Measurements from ENCODE around the gene TMEM143. TPM values are rescaled to one million over a fixed set of nuclear protein-coding genes. Genes with fewer than 3 reads are reported as not detected.

TMEM143 gene
- total RNA-seq, 6 experiments from 2014 or later: 5.9 to 9.7 (median 7.7) TPM

DNA sequence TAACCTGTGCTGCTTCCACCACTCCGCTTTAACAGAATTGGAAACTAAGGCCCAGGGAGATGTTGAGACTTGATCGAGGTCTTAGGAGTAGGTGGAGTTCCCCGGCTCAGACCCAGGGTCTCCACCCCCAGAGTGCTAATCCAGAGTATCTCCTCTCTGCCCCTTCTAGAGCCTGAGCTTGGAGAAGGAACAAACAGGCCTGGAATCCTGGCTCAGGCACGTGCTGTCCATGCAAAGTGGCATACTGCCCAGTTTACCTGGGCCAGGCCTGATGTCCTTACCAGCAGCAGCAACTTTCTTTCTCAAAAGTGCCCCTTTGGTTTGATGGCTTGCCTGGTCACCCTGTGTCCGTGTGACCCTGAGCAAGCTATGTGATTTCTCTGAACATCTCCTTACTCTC is 4.1 kb upstream of the TMEM143 start:
- H3K4me1 Mint-ChIP-seq (ENCODE audit: low read depth): 0 out of 2 replicates have a peak, but pooled peaks cover 5% of the 10 kb centered on the region
- H3K27ac Mint-ChIP-seq: no peak overlapping the region
- DNase-seq: no peak
- H3K4me3 Mint-ChIP-seq: no peak overlapping the region
- H3K27me3 Mint-ChIP-seq (ENCODE audit: insufficient read depth): peaks cover 11% of the 10 kb centered on the region
- TF ChIP-seq, protein P1, sequence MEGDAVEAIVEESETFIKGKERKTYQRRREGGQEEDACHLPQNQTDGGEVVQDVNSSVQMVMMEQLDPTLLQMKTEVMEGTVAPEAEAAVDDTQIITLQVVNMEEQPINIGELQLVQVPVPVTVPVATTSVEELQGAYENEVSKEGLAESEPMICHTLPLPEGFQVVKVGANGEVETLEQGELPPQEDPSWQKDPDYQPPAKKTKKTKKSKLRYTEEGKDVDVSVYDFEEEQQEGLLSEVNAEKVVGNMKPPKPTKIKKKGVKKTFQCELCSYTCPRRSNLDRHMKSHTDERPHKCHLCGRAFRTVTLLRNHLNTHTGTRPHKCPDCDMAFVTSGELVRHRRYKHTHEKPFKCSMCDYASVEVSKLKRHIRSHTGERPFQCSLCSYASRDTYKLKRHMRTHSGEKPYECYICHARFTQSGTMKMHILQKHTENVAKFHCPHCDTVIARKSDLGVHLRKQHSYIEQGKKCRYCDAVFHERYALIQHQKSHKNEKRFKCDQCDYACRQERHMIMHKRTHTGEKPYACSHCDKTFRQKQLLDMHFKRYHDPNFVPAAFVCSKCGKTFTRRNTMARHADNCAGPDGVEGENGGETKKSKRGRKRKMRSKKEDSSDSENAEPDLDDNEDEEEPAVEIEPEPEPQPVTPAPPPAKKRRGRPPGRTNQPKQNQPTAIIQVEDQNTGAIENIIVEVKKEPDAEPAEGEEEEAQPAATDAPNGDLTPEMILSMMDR (IDR thresholded peaks at IDR 0.05): no peak
- no peaks in the 10 kb centered on the region for H3K36me3 Mint-ChIP-seq (ENCODE audit: low read depth)
- H3K9me3 Mint-ChIP-seq: no peaks in the 10 kb centered on the region

DNA sequence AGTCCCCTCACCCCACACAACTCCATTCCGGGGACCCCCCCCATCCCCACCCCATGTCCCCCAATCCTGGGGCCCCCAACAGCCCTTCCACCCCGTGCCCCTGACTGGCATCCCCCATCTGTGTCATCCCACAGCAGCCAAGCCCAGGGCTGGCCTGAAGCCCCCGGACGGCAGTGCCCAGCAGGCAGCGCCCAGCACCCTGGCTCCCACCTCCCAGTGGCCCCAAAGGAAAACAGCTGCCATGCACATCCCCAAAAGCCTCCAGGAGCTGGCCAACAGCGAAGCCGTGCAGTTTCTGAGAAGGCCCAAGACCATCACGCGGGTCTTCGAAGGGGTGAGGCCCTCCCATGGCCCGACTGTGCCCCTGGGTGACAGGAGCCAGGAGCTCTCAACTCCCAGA is 1.9 kb upstream of the TMEM143 start:
- Mint-ChIP-seq H3K9me3 (no peaks in the 10 kb centered on the region), H3K27me3 (ENCODE audit: insufficient read depth) (peaks cover 9% of the 10 kb centered on the region), H3K4me3 (no peak overlapping the region)

DNA sequence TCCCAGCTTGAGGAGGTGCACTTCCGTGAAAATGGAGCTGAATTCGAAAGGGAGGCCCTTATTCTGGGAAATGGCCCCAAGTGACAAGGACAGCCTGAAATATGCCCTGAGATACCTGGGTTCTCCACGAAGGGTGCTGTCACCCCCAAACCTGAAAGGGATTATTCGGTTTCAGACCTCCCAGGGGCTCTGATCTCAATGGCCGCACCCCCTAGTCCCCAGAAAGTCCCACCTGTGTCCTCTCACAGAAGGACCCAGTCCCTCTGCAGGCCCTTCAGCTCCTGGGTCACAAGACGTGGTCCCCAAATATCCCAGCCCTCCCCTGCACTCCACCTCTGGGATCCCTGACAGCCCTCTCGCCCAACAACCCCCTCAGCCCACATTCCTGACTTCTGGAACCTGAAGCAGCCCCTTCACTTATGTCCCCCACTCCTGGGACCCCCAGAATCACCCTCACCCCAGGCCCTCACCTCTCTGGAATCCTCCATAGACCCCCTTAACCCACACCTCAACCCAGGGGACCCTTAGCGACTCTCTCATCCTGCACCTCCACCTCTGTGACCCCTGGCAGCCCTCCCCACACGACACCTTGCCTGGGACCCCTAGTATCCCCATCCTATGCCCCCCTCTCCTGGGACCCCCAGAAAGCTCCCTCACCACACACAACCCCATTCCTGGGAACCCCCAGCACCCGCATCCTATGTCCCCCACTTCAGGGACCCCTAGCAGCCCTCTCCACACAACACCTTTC is 1.0 kb upstream of the TMEM143 start:
- TF ChIP-seq, protein P1 (IDR thresholded peaks at IDR 0.05): no peak

More for the DNA sequence above, 1.9 kb upstream of the TMEM143 start:
- no peaks in the 10 kb centered on the region for H3K4me1 Mint-ChIP-seq (ENCODE audit: low read depth)
- H3K36me3 Mint-ChIP-seq (ENCODE audit: low read depth): no peaks in the 10 kb centered on the region; the same call in 1 of the 2 replicates
- no peak overlapping the region for H3K27ac Mint-ChIP-seq
- TF ChIP-seq, protein P1 (IDR thresholded peaks at IDR 0.05): no peak
- no peak for DNase-seq

DNA sequence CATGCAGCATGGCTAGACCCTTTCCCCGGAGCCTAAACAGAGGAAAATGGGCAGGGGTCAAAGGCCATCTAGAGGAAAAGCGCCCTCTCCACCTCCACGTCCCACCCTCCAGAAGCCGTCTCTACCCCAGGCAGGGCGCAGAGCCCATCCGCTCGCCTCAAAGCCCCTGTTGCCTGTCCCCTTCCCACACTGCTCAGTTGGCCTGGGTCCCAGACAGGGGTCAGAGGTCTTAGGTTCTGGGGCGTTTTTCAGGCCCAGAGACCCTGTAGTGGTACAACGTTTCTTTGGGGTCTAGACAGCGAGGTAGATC is 285 bp downstream of the TMEM143 start:
- H3K27ac Mint-ChIP-seq: peak overlapping the region; percentile 94
- H3K27me3 Mint-ChIP-seq (ENCODE audit: insufficient read depth): no peaks in the 10 kb centered on the region; the same call in none of the 2 replicates
- TF ChIP-seq, protein P1 (IDR thresholded peaks at IDR 0.05): no peak
- DNase-seq: no peak
- H3K4me1 Mint-ChIP-seq (ENCODE audit: low read depth): no peaks in the 10 kb centered on the region
- H3K9me3 Mint-ChIP-seq: no peaks in the 10 kb centered on the region
- peaks cover 2% of the 10 kb centered on the region; the same call in 1 of the 2 replicates for H3K36me3 Mint-ChIP-seq (ENCODE audit: low read depth)
- H3K4me3 Mint-ChIP-seq: peak overlapping the region; percentile 88

More for the DNA sequence above, 1.0 kb upstream of the TMEM143 start:
- peaks cover 5% of the 10 kb centered on the region for H3K27me3 Mint-ChIP-seq (ENCODE audit: insufficient read depth)
- H3K27ac Mint-ChIP-seq: peak overlapping the region; percentile 94
- peak overlapping the region; percentile 88; the same call in 1 of the 2 replicates for H3K4me3 Mint-ChIP-seq
- H3K9me3 Mint-ChIP-seq: no peaks in the 10 kb centered on the region
- no peaks in the 10 kb centered on the region; the same call in 1 of the 2 replicates for H3K36me3 Mint-ChIP-seq (ENCODE audit: low read depth)
- no peak for DNase-seq
- no peaks in the 10 kb centered on the region for H3K4me1 Mint-ChIP-seq (ENCODE audit: low read depth)

DNA sequence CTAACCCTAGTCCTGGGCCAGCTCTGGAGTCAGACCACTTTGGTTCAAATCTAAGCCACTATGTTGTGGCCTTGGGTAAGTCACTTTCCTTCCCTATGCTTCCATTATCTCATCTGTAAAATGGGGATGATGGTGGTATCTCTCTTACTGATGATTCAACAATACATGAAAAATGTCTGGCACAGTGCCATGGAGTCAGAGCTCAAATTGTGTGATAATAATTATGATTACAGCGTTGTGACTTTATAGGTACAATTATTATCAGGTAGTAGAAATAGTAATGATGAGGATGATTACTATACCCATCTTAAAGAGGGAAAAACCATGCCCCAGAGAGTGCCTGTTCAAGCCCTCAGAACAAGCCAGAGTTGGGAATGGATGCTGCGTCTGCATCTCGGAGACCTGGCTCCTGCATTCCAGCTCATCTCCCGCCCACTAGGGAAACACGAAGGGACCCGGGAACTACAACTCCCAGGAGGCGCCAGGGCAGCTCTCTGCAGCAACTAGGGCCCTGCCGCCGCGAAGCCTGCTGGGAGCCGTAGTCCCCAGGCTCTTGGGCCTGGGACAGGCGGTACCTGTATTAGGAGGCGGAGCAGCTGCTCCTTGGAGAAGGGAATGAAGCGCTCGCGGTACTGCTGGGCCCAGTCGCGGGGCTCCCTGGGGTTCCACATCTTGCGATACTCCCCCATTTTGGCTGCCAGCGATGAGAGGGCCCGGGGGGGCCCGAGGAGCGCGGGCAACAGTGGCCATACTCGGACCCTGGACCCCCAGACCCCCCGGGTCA is 832 bp downstream of the TMEM143 start:
- H3K27me3 Mint-ChIP-seq (ENCODE audit: insufficient read depth): no peaks in the 10 kb centered on the region; the same call in none of the 2 replicates
- DNase-seq: peak; percentile 96
- TF ChIP-seq, protein P1 (IDR thresholded peaks at IDR 0.05): no peak
- no peaks in the 10 kb centered on the region for H3K9me3 Mint-ChIP-seq
- H3K27ac Mint-ChIP-seq: peak overlapping the region; percentile 94
- peaks cover 4% of the 10 kb centered on the region; the same call in 1 of the 2 replicates for H3K36me3 Mint-ChIP-seq (ENCODE audit: low read depth)
- H3K4me1 Mint-ChIP-seq (ENCODE audit: low read depth): no peaks in the 10 kb centered on the region
- H3K4me3 Mint-ChIP-seq: peak overlapping the region; percentile 88
